Activated CD4-positive, alpha-beta T cell treated with anti-CD3 and anti-CD28 coated beads for 1 hour (primary cell): Measurements from ENCODE around the gene TK2.
"Not testable (repeated sequence)": the region's sequence is repeated elsewhere in the genome, so short reads cannot be mapped to it uniquely, and the experiment has no call there.

Experiments
- DNase-seq: peaks from one replicate; pipeline ENCODE4 v3.0.0-alpha.2; 2020

Gene TK2

DNA sequence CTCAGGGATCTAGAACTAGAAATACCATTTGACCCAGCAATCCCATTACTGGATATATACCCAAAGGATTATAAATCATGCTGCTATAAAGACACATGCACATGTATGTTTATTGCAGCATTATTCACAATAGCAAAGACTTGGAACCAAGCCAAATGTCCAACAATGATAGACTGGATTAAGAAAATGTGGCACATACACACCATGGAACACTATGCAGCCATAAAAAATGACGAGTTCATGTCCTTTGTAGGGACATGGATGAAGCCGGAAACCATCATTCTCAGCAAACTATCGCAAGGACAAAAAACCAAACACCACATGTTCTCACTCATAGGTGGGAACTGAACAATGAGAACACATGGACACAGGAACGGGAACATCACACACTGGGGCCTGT is 48.4 kb downstream of the TK2 start:
- not testable (repeated sequence) for DNase-seq

DNA sequence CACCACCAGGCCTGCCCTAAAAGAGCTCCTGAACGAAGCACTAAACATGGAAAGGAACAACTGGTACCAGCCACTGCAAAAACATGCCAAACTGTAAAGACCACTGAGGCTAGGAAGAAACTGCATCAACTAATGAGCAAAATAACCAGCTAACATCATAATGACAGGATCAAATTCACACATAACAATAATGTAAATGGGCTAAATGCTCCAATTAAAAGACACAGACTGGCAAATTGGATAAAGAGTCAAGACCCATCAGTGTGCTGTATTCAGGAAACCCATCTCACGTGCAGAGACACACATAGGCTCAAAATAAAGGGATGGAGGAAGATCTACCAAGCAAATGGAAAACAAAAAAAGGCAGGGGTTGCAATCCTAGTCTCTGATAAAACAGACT is 52.0 kb downstream of the TK2 start:
- DNase-seq: not testable (repeated sequence)

DNA sequence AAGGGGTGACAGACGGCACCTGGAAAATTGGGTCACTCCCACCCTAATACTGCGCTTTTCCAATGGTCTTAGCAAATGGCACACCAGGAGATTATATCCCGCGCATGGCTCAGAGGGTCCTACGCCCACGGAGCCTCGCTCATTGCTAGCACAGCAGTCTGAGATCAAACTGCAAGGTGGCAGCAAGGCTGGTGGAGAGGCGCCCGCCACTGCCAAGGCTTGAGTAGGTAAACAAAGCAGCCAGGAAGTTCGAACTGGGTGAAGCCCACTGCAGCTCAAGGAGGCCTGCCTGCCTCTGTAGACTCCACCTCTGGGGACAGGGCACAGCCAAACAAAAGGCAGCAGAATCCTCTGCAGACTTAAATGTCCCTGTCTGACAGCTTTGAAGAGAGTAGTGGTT is 53.7 kb downstream of the TK2 start:
- not testable (repeated sequence) for DNase-seq

DNA sequence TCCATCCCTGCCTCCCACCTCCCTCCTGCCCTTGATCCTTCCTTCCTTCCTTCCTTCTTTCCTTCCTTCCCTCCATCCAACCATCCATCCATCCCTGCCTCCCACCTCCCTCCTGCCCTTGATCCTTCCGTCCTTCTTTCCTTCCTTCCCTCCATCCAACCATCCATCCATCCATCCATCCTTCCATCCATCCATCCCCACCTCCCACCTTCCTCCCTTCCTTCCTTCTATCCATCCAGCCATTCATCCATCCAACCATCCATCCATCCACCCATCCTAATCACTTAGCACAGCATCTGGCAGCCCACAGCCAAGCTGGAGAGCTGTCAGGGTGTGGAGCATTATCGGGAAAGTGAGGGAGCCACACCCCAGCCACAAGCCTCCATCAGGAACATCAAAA is 54.5 kb downstream of the TK2 start:
- DNase-seq: no peak

DNA sequence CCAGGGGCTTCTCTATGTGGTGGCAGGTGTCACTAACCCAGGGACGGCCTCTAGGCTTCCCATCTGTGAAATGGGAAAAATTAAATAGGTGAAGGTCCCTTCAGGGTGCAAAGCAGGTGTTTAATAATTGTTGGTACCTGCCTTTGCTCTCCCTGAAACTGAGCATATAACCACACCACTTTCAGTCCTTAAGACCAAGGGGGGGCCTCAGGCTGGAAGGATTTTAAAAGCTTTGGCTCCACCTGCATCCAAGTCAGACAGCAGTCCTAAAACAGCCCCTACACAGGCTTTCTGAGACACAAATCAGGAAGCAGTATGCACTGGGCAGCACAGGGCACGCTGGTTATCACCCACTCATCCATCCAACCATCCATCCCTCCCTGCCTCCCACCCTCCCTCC is 55.0 kb downstream of the TK2 start:
- DNase-seq: no peak

DNA sequence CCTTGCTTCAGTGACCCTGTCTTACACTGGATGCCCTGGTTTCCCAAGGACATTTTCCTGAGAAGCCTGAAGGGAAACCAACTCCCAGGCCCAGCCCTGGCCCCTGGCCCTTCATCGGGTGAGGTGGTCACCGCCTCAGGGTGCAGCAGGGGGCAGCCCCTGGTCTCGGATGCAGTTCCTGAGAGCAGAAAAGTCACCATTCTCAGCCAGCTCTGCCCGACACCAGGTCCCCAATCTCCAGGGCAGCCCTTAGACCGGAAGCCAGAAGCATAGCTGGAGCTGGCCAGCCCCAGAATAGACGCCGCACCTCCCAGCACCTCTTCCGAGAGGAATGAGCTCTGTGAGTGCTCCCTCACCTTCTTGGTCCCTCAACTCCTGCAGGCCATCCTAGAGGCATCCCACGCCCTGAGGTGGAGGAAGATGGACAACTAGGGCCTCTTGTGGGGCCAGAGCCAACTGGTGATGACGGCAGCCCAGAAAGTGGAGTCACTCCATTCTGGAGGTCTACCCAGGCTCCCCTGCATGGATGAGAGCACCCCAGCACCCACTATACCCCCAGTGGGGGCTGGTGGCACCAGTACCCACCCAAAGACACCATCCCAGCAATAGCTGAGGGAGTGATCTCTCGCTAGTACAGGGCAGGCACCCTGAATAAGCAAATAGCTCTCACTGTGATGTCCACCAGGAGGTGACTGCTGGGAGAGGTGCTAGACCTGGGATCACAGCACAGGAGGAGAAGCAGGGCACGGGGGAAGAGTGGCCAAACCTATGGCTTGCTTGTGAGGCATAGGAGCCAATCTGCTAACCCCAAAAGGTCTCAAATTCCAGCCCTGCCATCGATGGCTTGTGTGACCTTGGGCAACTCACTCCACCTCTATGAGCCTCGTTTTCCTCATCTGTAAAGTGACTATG is 56.2 kb downstream of the TK2 start:
- no peak for DNase-seq

DNA sequence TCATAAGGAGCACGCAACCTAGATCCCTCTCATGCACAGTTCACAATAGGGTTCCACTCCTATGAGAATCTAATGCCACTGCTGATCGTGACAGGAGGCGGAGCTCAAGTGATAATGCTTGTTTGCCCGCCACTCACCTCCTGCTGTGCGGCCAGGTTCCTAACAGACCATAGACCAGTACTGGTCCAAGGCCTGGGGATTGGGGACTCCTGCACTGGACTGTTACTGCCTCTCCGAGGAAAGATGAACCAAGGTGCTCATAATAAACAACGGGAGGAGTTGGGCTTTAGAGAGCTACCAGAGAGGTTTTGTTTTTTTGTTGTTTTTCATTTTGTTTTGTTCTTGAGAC is 58.2 kb downstream of the TK2 start:
- DNase-seq: no peak

DNA sequence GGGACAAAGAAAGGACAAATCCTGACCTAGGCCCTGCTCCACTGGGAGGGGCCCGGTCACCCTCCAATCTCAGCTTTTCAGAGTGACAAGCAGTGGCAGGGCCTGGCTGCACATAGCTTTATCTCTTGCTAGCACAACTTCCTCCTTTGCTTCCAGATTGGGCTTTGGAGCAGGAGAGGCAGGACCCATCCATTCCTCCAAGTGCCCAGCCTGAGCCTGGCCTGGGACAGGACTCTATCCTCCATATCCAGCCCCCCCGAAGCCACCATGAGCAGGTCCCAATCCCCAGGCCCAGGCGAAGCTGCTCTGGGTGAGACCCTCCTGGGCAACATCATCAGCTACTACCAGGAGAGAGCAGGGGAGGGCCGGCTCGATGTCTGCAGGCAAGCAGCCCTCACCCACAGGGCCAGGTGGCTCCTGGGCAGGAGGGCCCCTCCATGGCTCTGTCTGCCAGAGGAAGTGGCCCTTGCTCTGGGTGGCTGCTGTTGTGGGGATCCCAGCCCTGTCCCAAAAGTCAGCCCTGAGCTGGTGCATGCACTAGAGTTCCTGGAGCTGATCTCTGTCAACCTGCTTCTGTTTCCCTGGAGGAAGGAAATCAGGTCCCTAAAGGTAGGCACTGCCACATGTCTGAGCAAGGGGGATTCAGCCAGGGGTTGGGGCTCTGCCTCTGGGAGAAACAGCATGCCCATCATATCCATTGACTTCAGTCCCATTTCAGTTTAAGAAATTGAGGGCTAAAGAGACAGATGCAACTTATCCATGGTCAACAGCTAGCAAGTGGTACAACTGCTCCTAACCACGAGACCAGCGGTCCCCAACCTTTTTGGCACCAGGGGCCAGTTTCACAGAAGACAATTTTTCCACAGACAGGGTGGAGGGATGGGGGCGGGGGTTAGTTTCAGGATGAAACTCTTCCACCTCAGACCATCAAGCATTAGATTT is 58.9 kb downstream of the TK2 start:
- no peak for DNase-seq

DNA sequence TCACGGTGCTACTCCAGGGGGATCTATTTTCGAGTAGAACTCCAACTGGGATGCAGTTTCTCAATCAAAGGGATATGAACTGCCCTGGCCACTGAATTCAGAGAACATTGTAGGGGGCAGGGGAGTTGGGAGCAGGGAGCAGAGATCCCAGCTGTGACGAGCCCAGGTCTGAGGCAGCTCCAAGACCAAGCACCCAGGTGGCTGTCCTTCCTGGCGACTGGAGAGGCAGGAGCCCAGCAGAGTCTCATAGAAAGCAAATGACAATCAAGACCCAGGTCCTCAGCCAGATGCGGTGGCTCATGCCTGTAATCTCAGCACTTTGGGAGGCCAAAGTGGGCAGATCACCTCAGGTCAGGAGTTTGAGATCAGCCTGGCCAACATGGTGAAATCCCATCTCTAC is 60.1 kb downstream of the TK2 start:
- DNase-seq: no peak

DNA sequence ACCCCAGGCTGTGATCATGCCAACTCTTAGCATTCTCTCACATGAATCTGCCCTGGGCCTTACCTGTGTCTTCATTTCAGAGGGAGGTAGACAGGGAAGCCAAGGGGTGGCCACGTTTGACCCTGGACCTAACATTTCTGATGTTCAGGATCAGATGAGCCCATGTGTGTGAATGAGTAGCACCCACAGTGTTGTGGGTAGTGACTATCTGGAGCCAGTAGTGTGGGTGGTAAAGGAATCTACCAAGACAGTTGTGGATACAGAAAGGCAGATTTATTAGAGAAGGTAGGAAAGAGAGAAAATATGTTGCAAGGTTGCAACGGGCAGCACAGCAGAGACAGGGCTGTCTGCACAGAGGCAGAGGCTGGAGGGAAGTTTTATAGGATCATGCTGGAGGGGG is 60.5 kb downstream of the TK2 start:
- no peak for DNase-seq

DNA sequence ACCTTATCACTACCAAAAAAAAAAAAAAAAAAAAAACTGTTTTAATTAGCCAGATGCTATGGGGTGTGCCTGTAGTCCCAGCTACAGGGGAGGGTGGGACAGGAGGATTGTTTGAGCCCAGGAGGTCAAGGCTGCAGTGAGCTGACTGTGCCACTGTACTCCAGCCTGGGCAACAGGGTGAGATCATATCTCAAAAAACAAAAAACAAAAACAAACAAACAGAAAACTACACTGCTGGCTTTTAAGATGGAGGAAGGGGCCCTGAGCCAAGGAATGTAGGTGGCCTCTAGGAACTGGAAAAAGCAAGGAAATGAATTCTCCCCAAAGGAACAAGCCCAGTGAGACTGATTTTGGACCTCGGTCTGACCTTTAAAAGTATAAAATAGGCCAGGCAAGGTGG is 61.4 kb downstream of the TK2 start:
- no peak for DNase-seq

DNA sequence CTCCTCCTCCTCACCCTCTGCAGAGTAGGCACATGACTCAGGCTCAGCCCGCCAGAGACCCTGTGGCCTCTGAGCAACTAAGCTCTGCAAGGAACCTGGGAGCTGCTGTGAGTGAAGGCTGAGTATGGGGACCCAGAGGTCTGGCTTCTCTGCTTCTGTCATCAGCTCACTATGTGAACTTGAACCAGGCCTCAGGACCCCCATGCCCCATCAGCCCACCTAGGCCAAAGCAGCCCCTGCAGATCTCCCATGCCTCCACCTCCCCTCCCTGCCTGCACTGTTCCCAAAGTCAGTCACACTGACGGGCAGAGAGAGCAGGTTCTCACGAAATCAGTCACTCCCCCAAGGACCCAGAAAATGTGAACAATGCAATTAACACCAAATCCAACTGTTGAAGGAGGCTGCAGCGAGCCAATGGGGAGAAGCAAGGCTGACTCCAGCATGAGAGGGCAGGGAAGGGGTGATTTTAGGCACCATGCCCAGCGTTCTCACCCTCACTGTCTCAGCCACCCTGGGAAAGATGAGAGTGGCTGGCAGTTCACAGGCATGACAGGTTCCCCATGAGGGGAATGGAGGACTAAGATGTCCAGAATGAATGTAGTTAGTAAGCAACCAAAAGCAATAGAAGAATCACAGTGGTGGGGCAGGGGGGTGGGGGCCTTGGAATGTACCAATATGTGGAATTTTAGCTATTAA is 62.2 kb downstream of the TK2 start:
- DNase-seq: no peak

DNA sequence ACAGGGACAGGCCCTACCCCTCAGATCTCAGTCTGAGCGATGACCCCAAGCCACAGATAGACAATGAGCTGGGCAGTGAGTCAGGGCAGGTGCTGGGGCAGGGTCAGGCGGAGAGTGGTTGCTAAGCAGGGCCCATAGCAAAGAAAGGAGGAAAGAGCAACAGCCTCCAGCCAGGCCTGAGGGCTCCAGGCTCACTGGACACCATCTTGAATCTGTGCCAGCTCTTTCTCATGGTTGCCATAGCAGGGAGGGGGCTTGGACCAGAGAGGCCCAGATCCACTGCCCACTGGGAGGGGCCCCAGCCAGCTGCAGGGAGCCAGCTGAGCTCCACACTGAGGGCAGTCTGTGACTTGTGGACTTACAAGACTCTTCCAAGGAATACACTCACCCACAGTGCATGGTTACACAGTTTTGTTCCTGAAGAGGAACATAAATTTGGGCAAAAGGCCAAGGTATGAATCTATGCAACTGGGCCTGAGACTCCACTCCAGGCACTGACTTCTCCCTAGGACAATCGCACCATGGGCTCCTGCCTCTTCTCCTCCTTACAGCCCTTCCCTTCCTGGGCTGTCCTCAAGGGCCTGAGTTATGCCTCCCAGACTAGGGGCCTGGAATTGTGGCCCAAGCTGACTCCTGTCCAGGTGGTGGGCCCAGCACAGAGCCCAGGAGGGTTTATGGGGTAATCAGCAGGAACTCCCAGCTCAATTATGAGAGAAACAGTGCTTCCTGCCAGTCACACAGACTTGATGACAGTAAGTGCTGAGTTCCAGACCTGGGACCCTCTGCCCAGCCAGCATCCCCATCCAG is 62.9 kb downstream of the TK2 start:
- DNase-seq: no peak

DNA sequence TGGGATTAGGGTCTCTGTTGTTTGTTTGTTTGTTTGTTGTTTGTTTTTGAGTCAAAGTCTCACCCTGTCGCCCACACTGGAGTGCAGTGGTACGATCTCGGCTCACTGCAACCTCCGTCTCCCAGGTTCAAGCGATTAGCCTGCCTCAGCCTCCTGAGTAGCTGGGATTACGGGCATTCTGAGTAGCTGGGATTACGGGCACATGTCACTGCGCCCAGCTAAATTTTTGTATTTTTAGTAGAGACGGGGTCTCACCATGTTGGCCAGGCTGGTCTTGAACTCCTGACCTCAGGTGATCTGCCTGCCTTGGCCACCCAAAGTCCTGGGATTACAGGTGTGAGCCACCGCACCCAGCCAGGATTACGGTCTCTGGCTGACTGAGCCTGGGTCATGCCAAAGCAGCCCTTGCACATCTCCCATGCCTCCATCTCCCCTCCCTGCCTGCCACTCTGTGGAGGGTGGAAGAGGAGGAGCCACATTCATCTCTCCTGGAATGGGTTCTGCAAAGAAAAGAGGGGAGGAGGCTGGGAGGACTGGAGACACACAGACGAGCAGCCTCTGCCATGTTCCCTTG is 63.6 kb downstream of the TK2 start:
- DNase-seq: no peak

DNA sequence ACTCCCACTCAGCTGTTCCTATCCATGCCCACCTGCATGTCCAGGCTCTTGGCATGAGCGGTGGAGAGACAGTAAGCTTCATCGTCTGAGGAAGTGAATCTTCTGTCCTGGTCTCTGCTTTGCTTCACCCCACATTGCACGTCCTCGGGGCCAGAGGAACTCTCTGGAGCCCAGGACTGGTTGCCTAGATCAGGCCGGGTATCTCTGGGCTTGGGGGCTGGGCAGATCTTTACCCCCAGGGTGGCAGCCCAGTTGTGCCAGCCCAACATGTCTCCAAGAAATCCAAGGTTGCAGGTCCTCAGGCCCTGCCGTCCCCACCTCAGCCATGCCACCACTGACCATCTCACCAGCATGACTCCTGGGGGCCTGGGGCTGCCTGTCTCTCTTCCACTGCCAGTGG is 64.5 kb downstream of the TK2 start:
- no peak for DNase-seq

DNA sequence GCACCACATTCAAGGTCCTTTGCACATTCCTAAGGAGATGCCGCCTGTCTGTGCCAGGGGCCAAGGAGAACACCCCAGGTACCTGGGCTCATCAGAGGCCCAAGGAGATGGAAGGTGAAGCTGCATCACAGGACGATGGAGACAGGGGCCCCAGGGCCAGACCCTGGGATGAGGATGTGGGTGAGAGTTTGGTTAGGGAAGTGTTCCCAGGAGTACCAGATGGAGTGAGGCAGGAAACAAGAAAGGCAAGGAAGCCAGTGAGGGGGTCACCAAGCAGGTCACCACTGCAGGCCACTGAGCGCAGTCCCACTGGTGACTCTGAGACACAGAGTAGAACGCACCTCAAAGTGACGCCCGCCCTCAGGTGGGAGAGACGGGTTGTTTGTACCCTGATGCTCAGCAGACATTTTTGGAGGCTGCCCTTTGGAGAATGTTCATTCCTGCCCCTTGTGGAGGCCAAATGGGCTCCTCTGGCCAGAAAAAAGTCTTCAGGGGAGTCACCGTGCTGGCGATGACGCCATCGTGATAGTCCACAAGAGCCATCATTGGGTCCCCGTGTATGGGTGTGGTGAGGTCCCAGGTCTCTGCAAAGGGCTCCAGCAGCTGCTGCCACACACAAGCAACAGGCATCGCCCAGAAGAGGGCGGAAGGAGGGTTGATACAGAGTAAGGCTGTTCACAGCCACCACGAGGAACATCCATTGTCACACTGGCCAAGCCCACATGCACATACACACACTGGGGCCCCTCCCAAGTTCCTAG is 65.3 kb downstream of the TK2 start:
- no peak for DNase-seq

DNA sequence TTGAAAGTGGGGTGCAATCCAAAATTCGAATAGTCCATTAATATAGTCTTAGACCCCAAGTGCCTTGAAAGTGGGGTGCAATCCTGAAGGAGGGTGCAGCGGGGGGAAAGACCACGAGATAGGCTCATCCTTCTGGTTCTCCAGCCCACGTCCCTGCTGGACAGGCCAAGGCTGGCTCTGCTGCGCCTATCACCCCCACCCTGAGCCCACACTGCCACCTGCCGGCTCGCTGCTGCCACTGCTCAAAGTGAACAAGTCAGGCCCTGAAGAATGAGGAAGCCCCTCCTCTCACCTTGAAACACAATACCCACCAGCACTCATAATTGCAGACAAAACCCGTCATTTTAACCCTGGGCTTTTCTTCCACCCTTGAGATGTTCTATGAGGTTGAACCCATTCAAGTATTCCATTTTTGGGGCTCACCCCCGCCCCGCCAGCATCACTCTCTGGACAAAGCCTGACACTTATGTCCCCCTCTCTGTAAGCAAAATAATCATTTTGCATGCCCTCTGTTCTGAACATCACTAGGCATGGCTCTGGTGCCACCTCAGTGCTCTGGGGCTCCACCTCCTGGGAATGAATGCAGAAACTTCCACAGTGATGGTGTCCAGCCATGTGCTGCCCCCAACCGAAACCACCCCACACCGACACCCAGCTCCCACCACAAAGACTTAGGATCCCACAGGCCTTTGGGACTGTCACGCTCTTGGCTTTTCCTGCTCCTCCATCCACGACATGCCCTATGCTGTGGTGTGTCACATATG is 66.1 kb downstream of the TK2 start:
- DNase-seq: peak; percentile 57

DNA sequence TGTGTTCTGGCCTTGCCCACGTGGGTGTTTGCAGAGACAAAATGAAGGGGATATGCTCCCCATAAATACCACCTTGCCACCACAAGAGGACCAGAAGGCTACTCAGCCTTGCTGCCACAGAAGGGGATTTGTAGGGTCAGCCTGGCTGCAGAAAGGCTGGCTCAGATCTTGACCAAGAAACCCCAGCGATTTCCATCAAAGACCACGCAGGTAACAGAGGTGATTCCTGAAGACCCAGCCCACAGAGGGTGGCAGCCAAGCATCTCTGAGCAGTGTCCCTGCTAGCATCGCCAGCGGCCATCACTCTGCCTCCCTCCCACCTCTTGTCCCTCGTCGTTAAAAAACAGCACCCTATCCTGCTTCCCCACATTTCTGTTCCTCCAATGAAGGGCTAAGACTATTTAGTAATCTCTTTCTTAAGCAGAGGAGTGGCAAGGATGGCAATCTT is 68.0 kb downstream of the TK2 start:
- no peak for DNase-seq

DNA sequence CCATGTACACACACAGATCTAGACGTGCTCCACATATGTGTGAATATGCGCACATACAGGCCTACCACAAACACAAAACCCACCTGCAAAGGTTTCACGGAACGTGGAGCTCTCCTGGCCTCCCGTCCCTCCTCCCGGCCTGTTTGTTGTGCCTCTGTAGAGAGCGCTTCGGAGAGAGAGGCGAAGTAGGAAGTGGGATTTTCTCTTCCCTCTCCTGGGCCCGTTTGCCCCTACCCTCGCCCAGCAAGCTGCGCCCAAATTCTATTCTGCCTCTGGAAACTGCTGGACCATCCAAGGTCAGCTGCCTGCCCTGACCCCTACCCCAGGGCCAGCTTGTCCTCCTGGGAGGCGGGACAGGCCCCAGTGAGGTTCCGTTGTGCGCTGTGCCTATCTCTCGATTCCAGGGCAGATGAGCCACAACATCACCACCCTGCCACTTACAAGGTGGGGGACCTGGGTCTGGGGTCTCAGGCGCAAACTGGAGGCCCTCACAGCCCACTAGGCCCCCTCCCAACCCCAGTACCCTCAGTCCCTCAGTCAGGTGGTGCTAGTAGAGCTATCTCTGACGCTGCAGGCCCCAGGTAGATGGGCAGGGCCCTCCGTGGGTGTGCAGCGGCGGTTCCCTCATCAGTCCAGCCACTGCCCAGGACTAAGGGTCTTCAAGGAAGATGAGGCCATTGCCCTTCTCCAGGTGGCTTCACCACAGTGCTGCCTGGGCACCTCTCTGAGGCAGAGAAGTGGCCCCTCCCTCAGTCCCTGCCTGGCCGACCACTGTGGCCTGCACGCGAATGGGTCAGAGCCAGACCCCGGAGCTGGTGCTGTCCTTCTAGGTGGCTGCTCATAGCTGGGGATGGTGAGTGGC is 68.6 kb downstream of the TK2 start:
- no peak for DNase-seq
